HEK293T (cell line): ENCODE results near the gene NLRP3.

ENCODE experiments used
- ELF4 ChIP-seq: fragments of 450-650 bp; IDR thresholded peaks from 2 replicates; pipeline ENCODE4 v1.6.1; 2017; ENCODE audit warnings: antibody characterized with exemption
- FOXA1 ChIP-seq: fragments of 450-650 bp; IDR thresholded peaks from 2 replicates; pipeline ENCODE4 v1.6.1; 2016; ENCODE audit warnings: mild to moderate bottlenecking
- FOXK2 ChIP-seq: fragments of 450-650 bp; IDR thresholded peaks from 2 replicates; pipeline ENCODE4 v1.6.1; 2016; ENCODE audit warnings: mild to moderate bottlenecking
- FOXM1 ChIP-seq: fragments of 450-650 bp; IDR thresholded peaks from 2 replicates; pipeline ENCODE4 v1.6.1; 2017; ENCODE audit warnings: mild to moderate bottlenecking, borderline replicate concordance
- NFRKB ChIP-seq: fragments of 450-650 bp; IDR thresholded peaks from 2 replicates; pipeline ENCODE4 v1.6.1; 2016; ENCODE audit warnings: mild to moderate bottlenecking, moderate library complexity
- PKNOX1 ChIP-seq: fragments of 450-650 bp; IDR thresholded peaks from 2 replicates; pipeline ENCODE4 v1.6.1; 2016
- SP1 ChIP-seq: fragments of 450-650 bp; IDR thresholded peaks from 2 replicates; pipeline ENCODE4 v1.6.1; 2017
- SUZ12 ChIP-seq: fragments of 450-650 bp; IDR thresholded peaks from 2 replicates; pipeline ENCODE4 v1.6.1; 2016; ENCODE audit warnings: mild to moderate bottlenecking

- TF ChIP-seq SUZ12 (no peak), PKNOX1 (no peak), ELF4 (no peak), FOXK2 (no peak), FOXA1 (no peak), SP1 (no peak), NFRKB (no peak), FOXM1 (no peak)
Observed at GRCh38 chr1:247401310-247402119, 14.5 kb upstream of the NLRP3 start.
